HG02981 (cell line): ENCODE results near the gene IQSEC2.

Source experiments
- ATAC-seq: cut with Tn5 transposase; IDR thresholded peaks from one replicate; pipeline ENCODE4 v1.9.1; 2021; ENCODE audit warnings: mild to moderate bottlenecking, moderate library complexity; ENCODE audit not compliant: unreplicated experiment

IQSEC2 gene

DNA sequence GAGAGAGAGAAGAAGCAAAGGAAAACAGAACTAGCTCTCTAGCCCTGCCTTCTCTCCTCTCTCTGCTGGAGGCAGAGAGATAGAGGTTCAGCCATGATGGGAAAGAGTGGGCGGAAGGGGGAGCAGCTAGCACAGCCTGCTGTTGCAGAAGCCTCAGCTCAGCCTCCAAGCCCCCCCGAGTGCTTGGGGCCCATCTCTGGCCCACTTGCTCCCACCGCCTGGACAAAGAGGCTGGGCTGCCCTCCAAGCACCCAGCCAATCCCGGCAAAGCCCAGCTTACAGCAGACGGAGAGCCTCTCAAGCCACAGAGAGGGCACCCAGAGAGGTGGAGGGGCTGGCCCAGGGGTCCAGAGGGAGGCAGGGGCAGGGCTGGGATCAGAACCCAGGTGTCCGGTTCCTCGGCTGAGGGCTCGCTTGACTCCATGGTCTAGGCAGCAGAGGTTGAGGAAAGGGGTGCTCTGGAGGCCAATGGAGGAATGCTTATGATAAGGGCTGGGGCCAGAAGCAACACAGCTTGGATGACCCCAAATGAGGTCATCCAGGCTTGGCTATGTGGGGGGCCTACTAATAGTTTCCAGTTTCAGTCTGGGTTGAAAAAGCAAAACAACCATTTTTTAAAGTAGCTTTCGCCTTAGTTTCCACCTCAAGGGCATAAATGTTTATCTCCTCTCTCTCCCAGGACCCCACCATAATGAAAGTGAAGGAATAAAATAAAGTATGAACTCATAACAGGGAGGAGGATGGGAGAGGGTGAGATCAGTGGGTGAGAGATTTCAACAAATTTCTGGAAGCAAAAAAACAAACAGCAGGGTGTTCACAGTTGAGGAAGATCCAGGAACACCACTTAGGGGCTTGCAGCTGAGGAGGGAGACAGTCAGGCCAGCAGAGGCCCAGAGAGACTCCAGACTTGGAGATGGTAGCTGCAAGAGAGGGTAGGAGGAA is 24.9 kb upstream of the IQSEC2 start:
- no peak for ATAC-seq

DNA sequence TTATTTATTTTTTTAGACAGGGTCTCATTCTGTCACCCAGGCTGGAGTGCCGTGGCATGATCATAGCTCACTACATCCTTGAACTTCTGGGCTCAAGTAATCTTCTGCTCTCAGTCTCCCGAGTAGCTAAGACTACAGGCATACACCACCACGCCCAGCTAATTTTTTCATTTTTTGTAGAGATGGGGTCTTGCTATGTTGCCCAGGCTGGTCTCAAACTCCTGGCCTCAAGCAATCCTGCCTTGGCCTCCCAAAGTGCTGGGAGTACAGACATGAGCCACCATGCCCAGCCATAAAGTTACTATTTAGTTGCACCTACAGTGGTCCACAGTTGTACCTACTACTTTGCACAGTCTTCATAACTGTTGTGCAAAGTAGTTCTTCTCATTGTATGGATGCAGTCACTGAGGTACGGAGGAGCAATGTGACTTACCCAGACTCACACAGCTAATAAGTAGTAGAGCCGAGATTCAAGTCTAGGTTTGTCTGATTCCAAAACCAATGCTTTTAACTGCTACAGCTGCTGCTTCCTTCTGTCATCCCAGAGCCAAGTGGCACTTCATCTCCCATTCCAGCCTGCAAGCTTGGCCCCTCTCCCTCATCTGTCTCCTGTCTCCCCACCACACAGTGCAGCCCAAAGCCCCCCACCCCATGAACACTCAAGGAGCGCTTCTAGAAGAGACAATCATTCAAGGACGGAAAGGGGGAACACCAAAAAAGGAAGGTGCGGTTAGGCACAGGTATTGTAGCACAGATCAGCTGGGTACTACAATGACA is 24.0 kb upstream of the IQSEC2 start:
- ATAC-seq, result no peak

- ATAC-seq, result no peak
Observed at GRCh38 chrX:53303195-53303594, 21.8 kb upstream of the IQSEC2 start.

DNA sequence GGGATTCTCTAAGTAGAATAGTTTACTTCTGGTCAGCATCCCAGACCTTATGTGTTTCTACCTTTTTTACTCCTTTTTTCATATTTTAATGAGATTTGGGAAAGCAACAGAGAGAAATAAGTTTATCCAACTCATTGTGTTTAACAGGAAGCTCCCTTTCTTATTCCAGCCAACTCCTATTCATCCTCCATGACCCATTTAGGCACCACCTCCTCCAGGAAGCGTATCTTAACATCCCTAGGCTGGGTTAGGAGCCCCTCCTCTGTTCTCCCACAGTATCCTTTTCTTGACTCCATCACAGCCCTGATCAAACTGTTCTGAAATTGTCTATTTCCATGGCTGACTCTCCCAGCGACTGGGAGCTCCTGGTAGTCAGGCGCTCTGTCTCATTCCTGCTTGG is 18.8 kb upstream of the IQSEC2 start:
- ATAC-seq, result no peak

GRCh38 chrX:53294024-53294648 is 12.8 kb upstream of the IQSEC2 start:
- no peak for ATAC-seq

DNA sequence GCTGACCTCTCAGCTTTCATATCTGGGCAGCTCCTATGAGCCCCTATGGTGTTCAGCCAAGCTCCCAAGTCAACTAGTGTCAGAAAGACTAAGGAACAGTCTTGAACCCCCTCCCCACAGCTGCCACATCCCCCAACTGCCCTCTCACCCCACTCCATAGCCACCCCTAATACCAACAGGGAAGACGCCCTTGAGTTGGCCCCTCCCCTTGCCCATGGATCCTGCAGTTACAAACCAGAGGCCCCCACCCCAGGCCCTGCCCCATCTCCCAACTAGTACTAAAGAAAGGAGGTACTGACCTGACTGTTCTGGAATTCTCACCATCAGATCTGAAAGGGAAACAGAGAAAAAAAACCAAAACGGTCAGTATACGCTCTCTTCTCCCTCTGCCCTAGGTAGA is 10.2 kb upstream of the IQSEC2 start:
- ATAC-seq, result no peak

DNA sequence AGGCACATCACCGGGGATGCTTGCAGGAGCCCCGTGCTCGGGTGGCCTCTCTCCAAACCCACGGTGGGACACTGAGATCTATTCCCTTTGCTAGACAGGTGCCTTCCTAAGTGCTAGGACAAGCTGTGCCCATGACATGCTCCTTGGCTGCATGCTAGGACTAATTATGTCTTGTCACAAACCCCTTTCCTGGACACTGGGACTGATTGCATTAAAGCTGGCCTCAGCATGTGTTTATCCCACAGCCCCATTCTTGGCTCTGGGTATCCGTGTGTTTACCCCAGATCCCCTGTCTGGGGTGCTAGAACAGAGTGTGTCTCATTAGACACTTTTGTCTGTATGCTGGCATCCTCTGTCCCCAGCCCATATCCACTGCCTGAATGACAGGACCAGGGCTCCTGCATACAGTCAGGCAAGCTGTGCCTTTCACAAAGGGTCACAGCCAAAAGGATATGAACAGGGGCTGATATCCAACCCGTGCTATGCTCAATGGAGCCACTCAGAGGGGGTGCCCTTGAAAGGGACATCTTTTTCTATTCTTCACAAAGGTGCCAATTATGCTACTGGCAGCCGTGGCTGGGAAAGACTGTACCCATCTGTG is 9.2 kb upstream of the IQSEC2 start:
- ATAC-seq, result no peak

GRCh38 chrX:53288189-53288588 is 6.8 kb upstream of the IQSEC2 start:
- no peak for ATAC-seq

DNA sequence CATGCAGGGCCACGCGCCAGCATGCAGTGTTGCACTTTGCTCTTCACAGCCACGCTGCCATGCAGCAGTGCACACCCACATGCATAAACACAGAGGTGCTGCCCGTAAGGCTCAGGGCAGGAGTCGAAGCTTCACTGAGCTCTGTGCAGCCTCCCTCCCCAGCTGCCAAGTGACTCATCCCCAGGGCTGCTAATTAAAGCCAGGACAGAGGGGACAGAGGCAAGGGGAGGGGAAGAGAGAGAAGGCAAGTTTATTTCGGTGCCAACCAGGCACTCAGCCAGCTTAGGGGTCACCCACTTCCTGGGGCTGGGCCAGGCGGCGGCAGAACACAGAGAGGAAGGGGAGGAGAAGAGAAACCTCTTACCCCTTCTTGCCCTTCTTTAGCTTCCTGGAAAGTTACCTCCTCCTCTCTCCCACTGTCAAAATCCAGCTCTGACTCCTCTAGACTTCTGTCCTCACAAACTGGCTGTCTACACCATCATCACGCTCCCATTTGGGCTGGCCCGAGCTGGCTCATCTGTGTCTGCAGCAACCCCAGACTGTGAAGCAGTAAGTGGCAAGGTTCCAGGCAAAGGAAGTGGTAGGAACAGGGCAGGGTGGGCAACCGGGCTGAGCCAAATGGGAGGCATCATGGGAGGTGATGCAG is 6.2 kb upstream of the IQSEC2 start:
- ATAC-seq, result no peak

- no peak for ATAC-seq
Observed at GRCh38 chrX:53286171-53286570, 4.8 kb upstream of the IQSEC2 start.

DNA sequence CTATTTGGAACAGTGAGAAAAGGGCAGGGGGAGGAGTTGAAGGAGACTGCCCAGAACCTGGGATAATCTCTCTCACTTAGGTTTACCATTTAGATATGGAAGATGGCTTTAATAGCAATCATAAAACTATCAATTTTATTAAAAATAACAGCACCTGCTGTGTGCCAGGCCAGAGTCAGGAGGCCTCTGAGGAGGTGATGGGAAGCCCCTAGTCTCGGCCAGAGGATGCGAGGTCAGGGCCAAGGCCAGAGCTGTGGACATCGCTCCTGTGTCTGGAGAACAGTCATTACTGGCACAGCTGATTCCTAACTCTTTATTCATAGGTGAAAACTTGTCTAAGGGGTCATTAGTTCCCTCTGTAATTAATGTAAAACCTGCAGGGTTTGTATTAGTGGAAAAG is 4.2 kb upstream of the IQSEC2 start:
- ATAC-seq, result no peak

DNA sequence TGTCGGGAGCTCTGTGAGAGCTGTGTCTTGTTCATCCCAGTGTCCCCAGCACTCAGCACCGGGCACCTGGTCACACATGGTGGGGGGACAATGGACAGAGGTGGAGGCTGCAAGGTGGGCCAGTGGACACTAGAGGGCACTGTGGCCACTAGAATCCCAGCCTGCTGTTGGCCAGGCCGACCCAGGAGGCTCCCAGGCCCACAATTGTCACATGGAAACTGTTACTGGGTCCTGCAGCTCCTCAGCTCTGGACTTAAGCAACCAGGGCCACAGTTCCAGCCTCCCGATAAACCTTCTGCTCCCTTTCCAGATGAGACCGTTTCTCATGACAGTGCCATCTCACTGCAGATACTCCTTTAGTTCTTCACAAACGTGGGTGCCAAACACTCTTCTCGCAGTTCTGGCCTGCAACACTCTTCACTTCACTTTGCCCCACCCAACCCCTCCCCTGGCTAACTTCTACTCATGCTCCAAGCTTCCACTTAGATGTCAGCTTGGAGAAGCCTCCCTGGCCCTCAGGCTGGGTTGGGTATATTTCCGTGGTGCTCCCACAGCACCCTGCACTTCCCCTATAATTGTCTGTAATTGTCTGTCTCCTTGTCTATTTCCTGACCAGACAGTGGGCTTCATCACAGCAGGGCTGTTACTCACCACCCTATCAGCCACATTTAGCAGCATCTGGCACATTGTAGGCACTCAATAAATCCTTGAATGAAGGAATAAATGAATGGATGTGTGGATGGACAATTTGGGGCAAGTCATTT is 3.5 kb upstream of the IQSEC2 start:
- ATAC-seq, result no peak

DNA sequence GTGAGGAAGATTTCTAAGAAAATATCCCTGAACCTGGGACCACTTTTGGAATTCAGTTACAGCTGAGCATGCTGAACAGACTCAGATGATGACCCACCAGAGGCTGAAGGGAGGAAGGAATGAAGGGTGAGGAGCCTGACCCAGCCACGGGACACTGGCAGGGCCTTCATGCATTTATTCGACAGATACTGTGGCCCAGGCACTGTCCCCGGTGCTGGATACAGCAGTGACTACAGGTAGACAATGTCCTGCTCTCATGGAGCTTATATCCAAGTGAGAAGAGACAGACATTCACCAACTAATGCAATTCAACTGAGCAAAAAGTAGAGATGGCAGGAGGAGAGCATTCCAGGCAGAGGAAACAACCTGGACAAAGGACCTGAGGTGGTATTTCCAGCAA is 2.2 kb upstream of the IQSEC2 start:
- ATAC-seq, result no peak

DNA sequence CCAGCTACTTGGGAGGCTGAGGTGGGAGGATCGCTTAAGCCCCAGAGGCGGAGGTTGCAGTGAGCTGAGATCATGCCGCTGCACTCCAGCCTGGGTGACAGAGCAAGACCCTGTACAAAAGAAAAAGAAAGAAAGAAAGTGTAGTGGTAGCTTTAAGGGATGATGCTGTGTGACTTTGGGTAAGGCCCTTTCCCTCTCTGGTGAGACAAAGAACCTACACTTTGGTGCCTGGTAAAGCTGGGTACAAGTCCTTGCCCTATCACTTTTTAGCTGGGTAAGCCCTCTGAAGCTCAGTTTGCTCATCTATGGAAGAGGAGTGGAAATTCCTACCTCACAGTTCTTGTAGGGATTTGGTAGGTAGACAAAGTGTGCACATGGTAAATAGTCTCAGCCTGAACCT is 1.7 kb upstream of the IQSEC2 start:
- no peak for ATAC-seq

GRCh38 chrX:53281963-53282695 is 745 bp upstream of the IQSEC2 start:
- no peak for ATAC-seq

DNA sequence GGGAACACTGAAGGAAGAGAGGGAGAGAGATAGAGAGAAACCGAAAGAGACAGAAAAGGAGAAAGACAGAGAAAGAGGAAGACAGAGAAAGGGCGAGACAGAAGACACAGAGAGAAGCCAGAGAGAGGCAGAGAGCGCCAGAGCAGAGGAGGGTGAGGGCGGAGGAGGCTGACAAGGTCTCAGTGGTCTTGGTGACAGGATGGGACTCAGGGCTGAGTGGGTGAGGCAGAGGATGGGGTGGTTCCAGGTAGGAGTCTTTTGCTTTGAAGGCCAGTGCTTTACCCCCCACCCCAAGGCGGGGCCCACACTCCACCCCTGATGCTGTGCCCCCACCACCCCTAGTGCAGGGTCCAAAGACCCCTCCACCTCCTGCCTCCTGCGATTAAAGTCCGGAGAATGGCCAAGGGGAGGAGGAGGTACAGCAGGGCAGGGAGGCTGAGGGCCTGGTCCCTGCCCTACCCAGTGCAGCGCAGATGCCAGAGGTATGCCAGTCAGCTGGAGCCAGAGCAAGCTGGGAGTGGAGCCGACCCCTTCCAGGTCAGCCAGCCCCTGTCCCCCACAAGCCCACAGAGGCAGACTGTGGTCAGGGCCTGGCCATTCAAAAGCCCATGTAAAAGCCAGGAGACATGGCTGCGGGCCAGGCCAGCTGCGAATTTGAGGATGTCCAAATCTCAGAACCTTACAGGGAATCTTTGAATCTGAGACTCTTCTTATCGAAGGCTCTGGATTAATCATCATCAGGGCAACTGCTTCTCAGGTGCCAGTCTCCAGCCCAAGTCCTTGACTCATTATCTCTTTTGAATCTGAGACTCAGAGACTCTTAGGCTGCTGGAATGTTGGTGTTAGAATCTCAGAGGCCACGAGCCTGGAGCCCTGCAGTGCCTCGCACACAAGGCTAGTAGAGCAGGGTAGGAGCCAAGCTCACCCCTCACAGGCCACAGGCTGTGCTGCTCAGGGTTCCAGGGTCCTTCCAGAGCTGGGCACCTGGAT is 758 bp downstream of the IQSEC2 start:
- ATAC-seq, result no peak

DNA sequence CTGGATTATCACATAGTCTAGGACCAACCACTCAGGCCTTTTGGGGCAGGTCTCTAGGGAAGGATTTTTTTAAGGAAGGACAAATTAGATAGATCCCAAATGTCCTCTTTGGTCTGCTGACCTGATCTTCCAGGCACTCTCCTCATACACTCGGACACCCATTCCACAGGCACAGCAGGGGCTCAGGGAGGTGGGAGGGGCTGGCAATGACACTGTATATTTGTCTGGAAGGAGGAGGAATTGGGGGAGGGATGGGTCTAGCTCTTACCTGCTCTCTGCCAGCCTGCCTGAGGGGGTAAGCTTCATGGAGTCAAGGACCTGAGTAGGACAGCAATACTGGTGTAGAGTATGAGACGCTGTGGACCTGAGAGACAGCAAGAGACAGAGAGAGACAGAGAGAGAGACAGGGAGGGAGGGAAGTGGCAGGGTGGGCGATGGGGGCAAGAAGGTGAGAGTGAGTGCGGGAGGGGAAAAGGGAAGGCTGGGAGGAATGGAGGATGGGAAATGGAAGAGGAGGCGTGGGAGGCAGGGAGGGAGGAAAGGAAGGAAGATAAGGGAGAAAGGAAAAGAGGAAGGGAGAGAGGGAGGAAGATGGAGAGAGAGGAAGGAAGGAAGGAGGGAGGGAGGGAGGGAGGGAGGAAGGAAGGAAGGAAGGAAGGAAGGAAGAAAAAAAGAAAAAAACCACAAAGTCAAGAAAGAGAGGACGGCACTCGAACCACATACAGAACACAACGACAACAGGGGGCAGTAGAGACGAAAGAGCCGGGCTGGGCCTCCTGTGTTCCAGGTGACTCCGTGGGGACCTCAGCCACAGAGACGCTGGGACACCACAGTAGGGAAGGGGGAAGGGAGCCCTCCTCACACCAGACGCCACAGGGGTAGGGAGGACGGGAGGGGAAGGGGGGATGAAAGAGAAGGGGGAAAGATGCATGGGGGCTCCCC is 1.8 kb downstream of the IQSEC2 start:
- ATAC-seq, result no peak
